Osteoblast (primary cell): ENCODE results near the gene TBX3. TPM values are rescaled to one million over a fixed set of nuclear protein-coding genes. Genes with fewer than 3 reads are reported as not detected.

Experiments used
- DNase-seq: peaks from one replicate; pipeline ENCODE4 v3.0.0; 2011; ENCODE audit warnings: low spot score, mixed read lengths; ENCODE audit not compliant: insufficient read length; ENCODE audit errors: missing footprints
- H2AFZ ChIP-seq: 2 replicates; pipeline ENCODE4 v1.6.0; 2011; ENCODE audit warnings: mild to moderate bottlenecking, low read length
- H3K27ac ChIP-seq: 2 replicates; pipeline ENCODE4 v1.5.1; 2011; ENCODE audit warnings: mild to moderate bottlenecking, low read depth, low read length, moderate library complexity
- H3K27me3 ChIP-seq: 2 replicates; pipeline ENCODE4 v1.6.0; 2012; ENCODE audit warnings: mild to moderate bottlenecking, control low read depth, inconsistent platforms, low read length, moderate library complexity; ENCODE audit not compliant: insufficient read depth
- H3K36me3 ChIP-seq: 2 replicates; pipeline ENCODE4 v1.5.1; 2011; ENCODE audit warnings: mild to moderate bottlenecking, low read length, control low read depth, moderate library complexity; ENCODE audit not compliant: insufficient read depth
- H3K4me1 ChIP-seq: 2 replicates; pipeline ENCODE4 v1.5.1; 2011; ENCODE audit warnings: mild to moderate bottlenecking, low read length, control low read depth, moderate library complexity; ENCODE audit not compliant: insufficient read depth
- H3K4me2 ChIP-seq: 2 replicates; pipeline ENCODE4 v1.6.0; 2011; ENCODE audit warnings: mild to moderate bottlenecking, low read length; ENCODE audit not compliant: insufficient read depth
- H3K4me3 ChIP-seq: fragments of 200-600 bp; sonication (generic); 3 replicates; pipeline ENCODE4 v1.5.1; 2012; ENCODE audit warnings: mild to moderate bottlenecking, low read length, inconsistent platforms; ENCODE audit not compliant: insufficient read depth
- H3K79me2 ChIP-seq: 2 replicates; pipeline ENCODE4 v1.6.0; 2012; ENCODE audit warnings: mild to moderate bottlenecking, low read length, control low read depth, inconsistent platforms; ENCODE audit not compliant: insufficient read depth
- H3K9me3 ChIP-seq: 2 replicates; pipeline ENCODE4 v1.5.1; 2011; ENCODE audit warnings: low read depth, low read length, control low read depth
- H4K20me1 ChIP-seq: 2 replicates; pipeline ENCODE4 v1.6.0; 2012; ENCODE audit warnings: mild to moderate bottlenecking, low read length, control low read depth; ENCODE audit not compliant: insufficient read depth
- small RNA-seq: library from RNA; depleted of rRNA; stranded (forward); fragments of <200 nt; gene quantifications from one replicate; pipeline ENCODE3, GENCODE V24; 2012
- total RNA-seq: library from RNA; depleted of rRNA; stranded (reverse); fragments of >200 nt; gene quantifications from 2 replicates; pipeline ENCODE4 v1.2.3, GENCODE V29; 2012
- TF ChIP-seq, protein P1 (sequence below): IDR thresholded peaks from 2 replicates; pipeline ENCODE4 v1.5.1; 2011; ENCODE audit warnings: mild to moderate bottlenecking, low read depth, low read length, moderate library complexity; ENCODE audit errors: extremely low read depth

TBX3 gene
- total RNA-seq, 1 donor: 11.9 TPM

DNA sequence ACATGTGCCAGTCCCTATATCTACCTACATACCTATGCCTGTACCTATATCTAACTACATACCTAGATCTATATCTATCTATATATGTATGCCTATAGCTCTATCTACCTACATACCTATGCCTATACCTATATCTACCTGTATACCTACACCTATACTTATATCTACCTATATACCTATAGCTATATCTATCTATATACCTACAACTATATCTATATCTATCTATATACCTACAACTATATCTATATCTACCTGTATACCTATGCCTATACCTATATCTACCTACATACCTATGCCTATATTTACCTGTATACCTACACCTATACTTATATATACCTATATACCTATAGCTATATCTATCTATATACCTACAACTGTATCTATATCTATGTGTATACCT, 56.6 kb downstream of the TBX3 start:
- H3K4me3 ChIP-seq: no peak overlapping the region
- H3K9me3 ChIP-seq: no peaks in the 10 kb centered on the region
- no peak overlapping the region for H3K4me2 ChIP-seq
- no peak overlapping the region for H3K27ac ChIP-seq
- H3K36me3 ChIP-seq: no peaks in the 10 kb centered on the region
- no peaks in the 10 kb centered on the region for H4K20me1 ChIP-seq
- no peaks in the 10 kb centered on the region for H3K79me2 ChIP-seq
- H3K4me1 ChIP-seq: no peaks in the 10 kb centered on the region
- no peak overlapping the region for H2AFZ ChIP-seq
- TF ChIP-seq, protein P1, sequence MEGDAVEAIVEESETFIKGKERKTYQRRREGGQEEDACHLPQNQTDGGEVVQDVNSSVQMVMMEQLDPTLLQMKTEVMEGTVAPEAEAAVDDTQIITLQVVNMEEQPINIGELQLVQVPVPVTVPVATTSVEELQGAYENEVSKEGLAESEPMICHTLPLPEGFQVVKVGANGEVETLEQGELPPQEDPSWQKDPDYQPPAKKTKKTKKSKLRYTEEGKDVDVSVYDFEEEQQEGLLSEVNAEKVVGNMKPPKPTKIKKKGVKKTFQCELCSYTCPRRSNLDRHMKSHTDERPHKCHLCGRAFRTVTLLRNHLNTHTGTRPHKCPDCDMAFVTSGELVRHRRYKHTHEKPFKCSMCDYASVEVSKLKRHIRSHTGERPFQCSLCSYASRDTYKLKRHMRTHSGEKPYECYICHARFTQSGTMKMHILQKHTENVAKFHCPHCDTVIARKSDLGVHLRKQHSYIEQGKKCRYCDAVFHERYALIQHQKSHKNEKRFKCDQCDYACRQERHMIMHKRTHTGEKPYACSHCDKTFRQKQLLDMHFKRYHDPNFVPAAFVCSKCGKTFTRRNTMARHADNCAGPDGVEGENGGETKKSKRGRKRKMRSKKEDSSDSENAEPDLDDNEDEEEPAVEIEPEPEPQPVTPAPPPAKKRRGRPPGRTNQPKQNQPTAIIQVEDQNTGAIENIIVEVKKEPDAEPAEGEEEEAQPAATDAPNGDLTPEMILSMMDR: no peak
- no peak for DNase-seq
- H3K27me3 ChIP-seq: no peaks in the 10 kb centered on the region

DNA sequence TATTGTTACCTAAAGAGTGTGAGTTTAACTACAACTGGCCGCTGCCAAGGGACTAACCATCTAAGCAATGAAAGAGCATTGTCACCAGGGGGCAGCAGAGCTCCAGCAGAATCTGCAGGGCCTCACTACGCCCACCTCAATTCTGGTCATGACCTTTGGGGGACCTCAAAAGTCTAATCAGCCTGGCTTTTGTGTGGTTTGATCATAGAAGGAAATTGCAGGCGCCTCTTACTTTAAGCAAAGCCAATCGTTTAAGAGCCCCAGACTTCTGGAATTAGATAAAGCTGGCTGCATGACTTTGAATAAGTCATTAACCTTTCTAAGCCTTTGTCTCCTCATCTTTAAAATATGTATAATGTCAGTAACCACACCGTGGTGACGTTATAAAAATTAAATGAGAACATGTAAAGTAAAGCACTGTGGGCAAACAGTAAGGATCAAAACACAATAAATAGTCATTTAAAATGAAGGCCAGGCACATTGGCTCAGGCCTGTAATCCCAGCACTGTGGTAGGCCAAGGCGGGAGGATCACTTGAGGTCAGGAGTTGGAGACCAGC, 58.6 kb downstream of the TBX3 start:
- Histone ChIP-seq H3K4me2 (no peak overlapping the region), H4K20me1 (no peaks in the 10 kb centered on the region), H3K27ac (no peak overlapping the region), H3K36me3 (no peaks in the 10 kb centered on the region), H3K27me3 (no peaks in the 10 kb centered on the region), H3K4me1 (no peaks in the 10 kb centered on the region), H3K4me3 (no peak overlapping the region), H3K9me3 (no peaks in the 10 kb centered on the region), H3K79me2 (no peaks in the 10 kb centered on the region), H2AFZ (no peak overlapping the region)
- TF ChIP-seq, protein P1: peak; percentile 95
- peak; percentile 83 for DNase-seq

DNA sequence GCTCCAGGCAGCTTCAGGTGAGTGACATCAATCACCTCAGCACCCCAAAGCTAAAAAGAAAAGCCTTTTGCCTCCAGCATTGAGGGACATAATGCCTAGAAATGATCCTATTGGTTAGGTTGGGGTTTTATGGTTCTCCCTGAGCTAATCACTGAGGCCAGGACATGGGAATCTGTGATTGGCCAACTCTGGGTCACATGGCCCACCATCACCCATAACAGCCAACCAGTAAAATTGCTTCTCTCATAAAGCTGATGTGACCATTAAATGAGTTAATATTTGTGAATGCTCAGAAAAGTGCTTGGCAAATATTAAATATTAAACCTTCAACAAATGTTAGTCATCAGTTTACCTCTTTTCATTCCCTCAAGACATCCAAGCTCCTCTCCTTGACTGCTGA, 60.2 kb downstream of the TBX3 start:
- no peak for DNase-seq
- TF ChIP-seq, protein P1: no peak
- Histone ChIP-seq H3K79me2 (no peaks in the 10 kb centered on the region), H3K27ac (no peak overlapping the region), H3K4me1 (no peaks in the 10 kb centered on the region), H4K20me1 (no peaks in the 10 kb centered on the region), H3K9me3 (no peaks in the 10 kb centered on the region), H3K4me3 (no peak overlapping the region), H2AFZ (no peak overlapping the region), H3K27me3 (no peaks in the 10 kb centered on the region), H3K36me3 (no peaks in the 10 kb centered on the region), H3K4me2 (no peak overlapping the region)

Small RNA genes within 50 kb of the gene (small RNA-seq; reads per million reads assigned to genes)
- not detected for gene RF00019
